HG03354 (cell line): Measurements from ENCODE around the gene ADAP2.
"Not testable (repeated sequence)": the region's sequence is repeated elsewhere in the genome, so short reads cannot be mapped to it uniquely, and the experiment has no call there.

Experiments used
- ATAC-seq: cut with Tn5 transposase; IDR thresholded peaks from one replicate; pipeline ENCODE4 v1.9.1; 2021; ENCODE audit warnings: mild to moderate bottlenecking; ENCODE audit not compliant: unreplicated experiment, poor library complexity, severe bottlenecking

The ADAP2 gene

GRCh38 chr17:30921544-30922196 is at the start of gene ADAP2:
TSS of gene ADAP2 (plus strand) at chr17:30921945. CDS start at chr17:30922015, 70 bp downstream.
- ATAC-seq = no peak

- no peak for ATAC-seq
Observed at GRCh38 chr17:30886187-30886586, 35.6 kb upstream of the ADAP2 start.

GRCh38 chr17:30894236-30894635 is 27.5 kb upstream of the ADAP2 start:
- ATAC-seq = no peak

- ATAC-seq = no peak
Observed at GRCh38 chr17:30897311-30897710, 24.4 kb upstream of the ADAP2 start.

GRCh38 chr17:30905742-30906100 is 16.0 kb upstream of the ADAP2 start:
- ATAC-seq = peak; percentile 28

- peak; percentile 92 for ATAC-seq
Observed at GRCh38 chr17:30906101-30906911, 15.4 kb upstream of the ADAP2 start, which contains the start of gene TEFM. TSS of gene TEFM (minus strand) at chr17:30906238. CDS start at chr17:30906198, 40 bp downstream.

GRCh38 chr17:30908717-30909420 is 12.9 kb upstream of the ADAP2 start:
- no peak for ATAC-seq

- ATAC-seq = not testable (repeated sequence)
Observed at GRCh38 chr17:30910151-30910550, 11.6 kb upstream of the ADAP2 start.

GRCh38 chr17:30913955-30914354 is 7.8 kb upstream of the ADAP2 start:
- ATAC-seq = no peak

- no peak for ATAC-seq
Observed at GRCh38 chr17:30915833-30916611, 5.7 kb upstream of the ADAP2 start.

GRCh38 chr17:30917050-30917449 is 4.7 kb upstream of the ADAP2 start:
- no peak for ATAC-seq

- ATAC-seq = no peak
Observed at GRCh38 chr17:30920282-30920681, 1.5 kb upstream of the ADAP2 start.

- ATAC-seq = no peak
Observed at GRCh38 chr17:30920683-30921543, 832 bp upstream of the ADAP2 start.

GRCh38 chr17:30922235-30923030 is 688 bp downstream of the ADAP2 start:
- ATAC-seq = no peak

- ATAC-seq = no peak
Observed at GRCh38 chr17:30924341-30924740, 2.6 kb downstream of the ADAP2 start.

- no peak for ATAC-seq
Observed at GRCh38 chr17:30926516-30926915, 4.8 kb downstream of the ADAP2 start.

GRCh38 chr17:30927756-30928155 is 6.0 kb downstream of the ADAP2 start:
- ATAC-seq = no peak

GRCh38 chr17:30928584-30928983 is 6.8 kb downstream of the ADAP2 start:
- ATAC-seq = no peak
